Loucy (cell line): ENCODE results near the gene CTSA.

ENCODE experiments used
- CTCF ChIP-seq: fragments of 200-600 bp; sonication (generic); conservative IDR thresholded peaks from 2 replicates; pipeline ENCODE4 v1.5.1; 2014; ENCODE audit warnings: mild to moderate bottlenecking, antibody characterized with exemption, low read length
- EZH2phosphoT487 ChIP-seq: fragments of 200-600 bp; IDR thresholded peaks from 2 replicates; pipeline ENCODE4 v1.6.1; 2018; ENCODE audit warnings: antibody characterized with exemption, mild to moderate bottlenecking, moderate library complexity, borderline replicate concordance

- TF ChIP-seq EZH2phosphoT487 = no peak
- TF ChIP-seq CTCF = no peak
Measured at GRCh38 chr20:45920462-45921336, 29.6 kb downstream of the CTSA start.
